ENCODE data around the gene PPM1F.
"Not testable (repeated sequence)": the region's sequence is repeated elsewhere in the genome, so short reads cannot be mapped to it uniquely, and the experiment has no call there.

PPM1F gene

GRCh38 chr22:21919526-21920307 lies 32.9 kb downstream of the PPM1F start:
- no peak for DNase-seq (ENCODE audit: low spot score)

- no peak for DNase-seq (ENCODE audit: low spot score)
Observed at GRCh38 chr22:21918466-21919185, 34.0 kb downstream of the PPM1F start.

DNA sequence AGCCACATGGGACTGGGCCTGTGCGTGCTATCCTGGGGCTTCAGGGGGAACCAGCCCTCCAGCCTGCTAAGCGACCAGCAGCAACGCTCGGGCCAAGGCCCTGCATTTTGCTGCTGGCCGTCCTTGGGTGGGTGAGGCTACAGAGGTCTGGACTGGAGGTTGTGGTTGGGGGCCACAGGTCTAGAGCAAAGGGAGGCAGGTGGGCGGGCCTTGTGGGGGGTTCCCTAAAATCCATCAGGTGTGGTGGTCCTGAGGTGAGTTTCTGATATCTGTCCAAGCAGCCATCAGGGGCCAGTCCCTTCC lies 34.7 kb downstream of the PPM1F start:
- DNase-seq (ENCODE audit: low spot score), result no peak

GRCh38 chr22:21917181-21917958 lies 35.3 kb downstream of the PPM1F start:
- no peak for DNase-seq (ENCODE audit: low spot score)

- DNase-seq (ENCODE audit: low spot score), result no peak
Observed at GRCh38 chr22:21916309-21916918, 36.2 kb downstream of the PPM1F start.

GRCh38 chr22:21915624-21916308 lies 36.9 kb downstream of the PPM1F start:
- DNase-seq (ENCODE audit: low spot score), result no peak

GRCh38 chr22:21914033-21914642 lies 38.5 kb downstream of the PPM1F start:
- DNase-seq (ENCODE audit: low spot score), result not testable (repeated sequence)

GRCh38 chr22:21910367-21910766 lies 42.3 kb downstream of the PPM1F start:
- not testable (repeated sequence) for DNase-seq (ENCODE audit: low spot score)

- DNase-seq (ENCODE audit: low spot score), result no peak
Observed at GRCh38 chr22:21909871-21910270, 42.8 kb downstream of the PPM1F start.

GRCh38 chr22:21907638-21908522 lies 44.8 kb downstream of the PPM1F start:
- no peak for DNase-seq (ENCODE audit: low spot score)

DNA sequence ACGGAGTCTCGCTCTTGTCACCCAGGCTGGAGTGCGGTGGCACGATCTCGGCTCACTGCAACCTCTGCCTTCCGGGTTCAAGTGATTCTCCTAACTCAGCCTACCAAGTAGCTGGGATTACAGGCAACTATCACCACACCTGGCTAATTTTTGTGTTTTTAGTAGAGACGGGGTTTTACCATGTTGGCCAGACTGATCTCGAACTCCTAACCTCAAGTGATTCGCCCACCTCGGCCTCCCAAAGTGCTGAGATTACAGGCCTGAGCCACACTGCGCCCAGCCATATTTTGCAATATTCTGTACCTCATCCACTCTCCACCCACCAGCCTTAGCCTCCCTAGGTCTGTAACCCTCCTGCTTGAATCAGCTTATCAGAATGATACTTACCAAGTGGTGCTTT lies 47.4 kb downstream of the PPM1F start:
- DNase-seq (ENCODE audit: low spot score), result not testable (repeated sequence)

- no peak for DNase-seq (ENCODE audit: low spot score)
Observed at GRCh38 chr22:21904250-21904789, 48.3 kb downstream of the PPM1F start.

DNA sequence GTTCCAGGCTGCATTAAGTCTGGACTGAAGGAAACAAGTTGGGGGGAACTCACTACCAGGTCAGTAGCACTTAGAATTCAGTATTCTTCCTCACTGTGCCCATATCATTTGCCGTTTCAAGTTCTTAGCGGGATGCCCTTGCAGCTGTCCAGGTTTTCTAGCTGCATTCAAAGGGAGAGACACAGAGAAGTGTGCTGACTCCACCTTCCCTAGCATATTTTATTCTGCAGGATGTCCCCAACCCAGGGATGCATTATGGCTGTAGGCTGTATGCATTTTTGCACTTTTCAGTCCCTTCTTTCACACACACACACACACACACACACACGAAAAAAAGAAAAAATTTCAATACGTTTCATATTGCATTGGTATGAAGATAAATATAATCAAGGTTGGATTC lies 49.4 kb downstream of the PPM1F start:
- no peak for DNase-seq (ENCODE audit: low spot score)

DNA sequence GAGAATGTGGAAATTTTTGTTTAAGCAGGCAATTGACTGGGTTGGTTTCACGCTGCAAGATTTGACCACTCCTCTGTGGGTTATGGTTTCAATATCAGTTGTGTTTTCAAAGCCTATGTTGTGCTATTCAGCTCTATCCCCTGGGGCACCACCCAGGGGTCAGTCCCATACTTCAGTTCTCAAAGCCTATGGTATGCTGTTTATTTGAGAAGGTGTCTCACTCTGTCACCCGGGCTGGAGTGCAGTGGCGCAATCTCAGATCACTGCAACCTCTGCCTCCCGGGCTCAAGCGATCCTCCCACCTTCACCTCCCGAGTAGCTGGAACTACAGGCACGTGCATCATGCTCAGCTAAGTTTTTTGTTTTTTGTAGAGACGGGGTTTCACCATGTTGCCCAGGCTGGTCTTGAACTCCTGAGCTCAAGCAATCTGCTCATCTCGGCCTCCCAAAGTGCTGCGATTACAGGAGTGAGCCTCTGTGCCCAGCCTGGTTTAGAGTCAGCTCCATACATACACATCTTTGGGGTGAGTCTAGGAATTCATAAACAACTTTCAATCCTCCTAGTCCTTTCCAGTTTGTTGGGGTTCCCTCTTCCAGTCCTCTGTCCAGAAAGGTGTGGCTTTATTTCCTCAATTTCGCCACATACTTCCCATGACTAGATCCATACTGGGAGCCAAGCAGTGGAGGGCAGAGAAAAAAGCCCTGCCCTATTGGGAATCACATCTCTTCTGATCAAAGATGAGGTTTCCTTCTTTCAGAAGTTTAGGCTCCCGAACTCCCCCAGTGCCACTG lies 50.2 kb downstream of the PPM1F start:
- no peak for DNase-seq (ENCODE audit: low spot score)

DNA sequence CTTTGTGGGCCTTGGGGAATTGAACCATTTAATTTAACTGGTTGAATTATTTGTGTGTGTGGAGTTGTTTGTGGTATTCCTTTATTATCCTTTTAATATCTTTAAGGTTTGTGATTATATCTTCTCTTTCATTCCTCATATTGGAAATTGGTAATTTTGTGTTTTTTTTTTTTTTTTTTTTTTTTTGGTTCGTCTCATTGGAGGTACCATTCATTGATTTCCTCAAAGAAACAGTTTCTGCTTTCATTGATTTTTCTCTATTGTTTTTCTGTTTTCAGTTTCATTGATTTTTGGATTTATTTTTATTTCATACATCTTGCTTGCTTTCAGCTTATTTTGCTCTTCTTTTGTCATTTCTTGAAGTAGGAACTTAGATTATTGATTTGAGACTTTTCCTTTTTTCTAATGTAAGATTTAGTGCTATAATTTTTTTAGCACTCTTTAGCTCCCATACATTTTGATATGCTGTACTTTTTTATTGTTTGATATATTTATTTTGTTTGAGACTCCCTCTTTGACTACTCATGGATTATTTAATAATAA lies 54.2 kb downstream of the PPM1F start:
- DNase-seq (ENCODE audit: low spot score), result no peak

GRCh38 chr22:21896951-21897513 lies 55.6 kb downstream of the PPM1F start:
- DNase-seq (ENCODE audit: low spot score), result no peak

DNA sequence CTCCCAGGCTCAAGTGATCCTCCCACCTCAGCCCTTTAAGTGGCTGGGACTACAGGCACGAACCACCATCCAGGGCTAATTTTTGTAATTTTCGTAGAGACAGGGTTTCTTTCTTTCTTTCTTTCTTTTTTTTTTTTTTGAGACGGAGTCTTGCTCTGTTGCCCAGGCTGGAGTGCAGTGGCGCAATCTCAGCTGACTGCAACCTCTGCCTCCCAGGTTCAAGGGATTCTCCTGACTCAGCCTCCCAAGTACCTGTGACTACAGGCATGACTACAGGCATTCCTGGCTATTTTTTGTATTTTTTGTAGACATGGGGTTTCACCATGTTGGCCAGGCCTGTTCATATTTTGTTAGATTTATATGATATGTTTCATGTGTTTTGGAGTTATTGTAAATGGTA lies 56.4 kb downstream of the PPM1F start:
- not testable (repeated sequence) for DNase-seq (ENCODE audit: low spot score)

DNA sequence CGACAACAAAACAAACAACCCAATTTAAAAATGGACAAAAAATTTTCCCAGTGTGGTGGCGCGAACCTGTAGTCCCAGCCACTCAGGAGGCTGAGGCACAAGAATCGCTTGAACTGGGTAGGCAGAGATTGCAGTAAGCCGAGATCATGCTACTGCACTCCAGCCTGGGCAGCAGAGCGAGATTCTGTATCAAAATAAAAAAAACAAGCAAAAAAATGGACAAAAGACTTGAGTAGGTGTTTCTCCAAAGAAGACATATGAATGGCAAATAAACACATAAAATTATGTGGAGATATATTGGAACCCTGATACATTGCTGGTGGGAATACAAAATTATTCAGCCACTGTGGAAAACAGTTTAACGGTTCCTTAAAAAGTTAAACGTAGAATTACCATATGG lies 57.8 kb downstream of the PPM1F start:
- DNase-seq (ENCODE audit: low spot score), result no peak
